ENCODE measurements around the gene TTR.

The TTR gene

GRCh38 chr18:31603315-31603714 lies 11.6 kb downstream of the TTR start:
- H3F3A ChIP-seq (ENCODE audit: low read depth), result no peaks in the 10 kb centered on the region
- no peaks in the 10 kb centered on the region for H4K20me1 ChIP-seq (ENCODE audit: insufficient read depth, low read length, poor library complexity, severe bottlenecking)
- no peaks in the 10 kb centered on the region for H3K4me1 ChIP-seq (ENCODE audit: insufficient read depth, low read length, poor library complexity, severe bottlenecking)
- no peak for TF ChIP-seq CTCF (conservative IDR thresholded peaks at IDR 0.05; ENCODE audit: low read length)
- no peaks in the 10 kb centered on the region for H3K79me2 ChIP-seq (ENCODE audit: insufficient read depth, low read length)
- no peaks in the 10 kb centered on the region for H3K9me2 ChIP-seq (replicated peaks; ENCODE audit: low read depth, low read length)
- H3K4me3 ChIP-seq (ENCODE audit: low read length, poor library complexity, severe bottlenecking), result no peak overlapping the region
- no peaks in the 10 kb centered on the region for H3K36me3 ChIP-seq (ENCODE audit: insufficient read depth, low read length)
- no peaks in the 10 kb centered on the region for H3K9me3 ChIP-seq (ENCODE audit: insufficient read depth, low read depth, low read length)
- no peak overlapping the region for H3K4me2 ChIP-seq (ENCODE audit: low read depth, low read length, poor library complexity, severe bottlenecking)
- H3K9ac ChIP-seq (ENCODE audit: low read depth, low read length, poor library complexity, severe bottlenecking), result no peak overlapping the region
- no peak overlapping the region for H2AFZ ChIP-seq (ENCODE audit: low read length)
- no peaks in the 10 kb centered on the region for H3K27me3 ChIP-seq (ENCODE audit: insufficient read depth, low read length, poor library complexity, severe bottlenecking)

GRCh38 chr18:31606265-31606664 lies 14.6 kb downstream of the TTR start:
- H3K4me2 ChIP-seq (ENCODE audit: low read depth, low read length, poor library complexity, severe bottlenecking), result no peak overlapping the region
- H3K79me2 ChIP-seq (ENCODE audit: insufficient read depth, low read length), result no peaks in the 10 kb centered on the region
- no peak overlapping the region for H3K9ac ChIP-seq (ENCODE audit: low read depth, low read length, poor library complexity, severe bottlenecking)
- H3K9me3 ChIP-seq (ENCODE audit: insufficient read depth, low read depth, low read length), result no peaks in the 10 kb centered on the region
- H3K9me2 ChIP-seq (replicated peaks; ENCODE audit: low read depth, low read length), result no peaks in the 10 kb centered on the region
- no peak overlapping the region for H2AFZ ChIP-seq (ENCODE audit: low read length)
- H3F3A ChIP-seq (ENCODE audit: low read depth), result no peaks in the 10 kb centered on the region
- no peaks in the 10 kb centered on the region for H3K27me3 ChIP-seq (ENCODE audit: insufficient read depth, low read length, poor library complexity, severe bottlenecking)
- H3K36me3 ChIP-seq (ENCODE audit: insufficient read depth, low read length), result no peaks in the 10 kb centered on the region
- peaks cover 20% of the 10 kb centered on the region for H3K4me1 ChIP-seq (ENCODE audit: insufficient read depth, low read length, poor library complexity, severe bottlenecking)
- TF ChIP-seq EZH2phosphoT487 (IDR thresholded peaks at IDR 0.05; ENCODE audit: borderline replicate concordance) (no peak), CTCF (conservative IDR thresholded peaks at IDR 0.05; ENCODE audit: low read length) (no peak)
- H4K20me1 ChIP-seq (ENCODE audit: insufficient read depth, low read length, poor library complexity, severe bottlenecking), result no peaks in the 10 kb centered on the region
- no peak overlapping the region for H3K4me3 ChIP-seq (ENCODE audit: low read length, poor library complexity, severe bottlenecking)

- Histone ChIP-seq H3K4me1 (ENCODE audit: insufficient read depth, low read length, poor library complexity, severe bottlenecking) (peaks cover 21% of the 10 kb centered on the region), H3K27me3 (ENCODE audit: insufficient read depth, low read length, poor library complexity, severe bottlenecking) (no peaks in the 10 kb centered on the region), H3K4me3 (ENCODE audit: low read length, poor library complexity, severe bottlenecking) (no peak overlapping the region), H3K36me3 (ENCODE audit: insufficient read depth, low read length) (no peaks in the 10 kb centered on the region), H3K9me3 (ENCODE audit: insufficient read depth, low read depth, low read length) (no peaks in the 10 kb centered on the region), H3K9me2 (replicated peaks; ENCODE audit: low read depth, low read length) (no peaks in the 10 kb centered on the region), H3K4me2 (ENCODE audit: low read depth, low read length, poor library complexity, severe bottlenecking) (no peak overlapping the region), H3K79me2 (ENCODE audit: insufficient read depth, low read length) (no peaks in the 10 kb centered on the region), H3K9ac (ENCODE audit: low read depth, low read length, poor library complexity, severe bottlenecking) (no peak overlapping the region), H4K20me1 (ENCODE audit: insufficient read depth, low read length, poor library complexity, severe bottlenecking) (no peaks in the 10 kb centered on the region), H2AFZ (ENCODE audit: low read length) (no peak overlapping the region), H3F3A (ENCODE audit: low read depth) (no peaks in the 10 kb centered on the region)
- TF ChIP-seq EZH2phosphoT487 (IDR thresholded peaks at IDR 0.05; ENCODE audit: borderline replicate concordance), result no peak
- no peak for TF ChIP-seq CTCF (conservative IDR thresholded peaks at IDR 0.05; ENCODE audit: low read length)
Measured at GRCh38 chr18:31607384-31607783, 15.7 kb downstream of the TTR start.

Measured in Loucy (cell line).